K562 (cell line): ENCODE measurements around the gene PRR11. TPM values are rescaled to one million over a fixed set of nuclear protein-coding genes. Genes with fewer than 3 reads are reported as not detected.

Source experiments
- HNRNPUL1 ChIP-seq: fragments of 200-400 bp; formaldehyde crosslinking; IDR thresholded peaks from 2 replicates; pipeline ENCODE4 v1.6.1; 2017; ENCODE audit warnings: low read length
- RB1 ChIP-seq: fragments of 450-650 bp; IDR thresholded peaks from 2 replicates; pipeline ENCODE4 v1.6.1; 2017; ENCODE audit warnings: low read depth, mild to moderate bottlenecking
- RBFOX2 ChIP-seq: fragments of 200-400 bp; formaldehyde crosslinking; IDR thresholded peaks from 2 replicates; pipeline ENCODE4 v1.6.1; 2017; ENCODE audit warnings: low read depth, mild to moderate bottlenecking, low read length, moderate library complexity
- THRAP3 ChIP-seq: fragments of 450-650 bp; IDR thresholded peaks from 2 replicates; pipeline ENCODE4 v1.6.1; 2016; ENCODE audit warnings: mild to moderate bottlenecking, inconsistent platforms, borderline replicate concordance
- ZNF133 ChIP-seq: fragments of 250-450 bp; sonication (Bioruptor Pico); IDR thresholded peaks from 2 replicates; pipeline ENCODE4 v1.4.0; 2020; ENCODE audit warnings: mild to moderate bottlenecking
- ZNF175 ChIP-seq: fragments of 200-800 bp; sonication (Bioruptor generic); IDR thresholded peaks from 2 replicates; pipeline ENCODE4 v1.6.1; 2016; ENCODE audit warnings: low read depth, mild to moderate bottlenecking, missing genetic modification characterization, missing compliant biosample characterization
- ZNF384 ChIP-seq: IDR thresholded peaks from 2 replicates; pipeline ENCODE4 v1.6.1; 2012; ENCODE audit warnings: low read depth, low read length, improper control_type of control experiment
- polyA plus RNA-seq, 8 experiments: library from polyadenylated mRNA; depleted of rRNA in 4 of 8; stranded (reverse) in 5 of 8; unstranded in 3 of 8; fragments of >200 nt; fragmentation: Nextera tagmentation in 2 of 8; fragmentation: Illumina TruSeq in 1 of 8; extraction: Ambion mirVana in 2 of 8; extraction: Trizol in 1 of 8; gene quantifications; 2 replicates each; pipeline versions ENCODE4 v1.2.1 to v1.2.3, GENCODE V29; 2011 to 2014; ENCODE audit warnings: inconsistent platforms in 1 of 8, missing spikeins in 1 of 8
- total RNA-seq, 7 experiments: library from RNA; depleted of rRNA in 6 of 7; stranded (reverse); fragments of >200 nt in 6 of 7; fragmentation: Illumina TruSeq in 2 of 7; extraction: Trizol in 2 of 7; gene quantifications; 2 replicates each; pipeline versions ENCODE4 v1.2.1 to v1.2.3, GENCODE V29; 2011 to 2021; ENCODE audit warnings: low replicate concordance in 1 of 7
- TF ChIP-seq, protein P1 (sequence below): sonication (generic); formaldehyde crosslinking; IDR thresholded peaks from 2 replicates; pipeline ENCODE4 v1.8.1; 2023; ENCODE audit warnings: mild to moderate bottlenecking, missing genetic modification reagents
- TF ChIP-seq, protein P2 (sequence below): fragments of 250-450 bp; sonication (Bioruptor Pico); IDR thresholded peaks from 2 replicates; pipeline ENCODE4 v1.8.0; 2021; ENCODE audit warnings: moderate library complexity, mild to moderate bottlenecking, inconsistent platforms

The PRR11 gene
- total and polyA plus RNA-seq, 9 of the 15 experiments (the other 6 are each of a cell fraction or from before 2014, with no cell fraction given): 13.3 to 75.2 (median 46.4) TPM

DNA sequence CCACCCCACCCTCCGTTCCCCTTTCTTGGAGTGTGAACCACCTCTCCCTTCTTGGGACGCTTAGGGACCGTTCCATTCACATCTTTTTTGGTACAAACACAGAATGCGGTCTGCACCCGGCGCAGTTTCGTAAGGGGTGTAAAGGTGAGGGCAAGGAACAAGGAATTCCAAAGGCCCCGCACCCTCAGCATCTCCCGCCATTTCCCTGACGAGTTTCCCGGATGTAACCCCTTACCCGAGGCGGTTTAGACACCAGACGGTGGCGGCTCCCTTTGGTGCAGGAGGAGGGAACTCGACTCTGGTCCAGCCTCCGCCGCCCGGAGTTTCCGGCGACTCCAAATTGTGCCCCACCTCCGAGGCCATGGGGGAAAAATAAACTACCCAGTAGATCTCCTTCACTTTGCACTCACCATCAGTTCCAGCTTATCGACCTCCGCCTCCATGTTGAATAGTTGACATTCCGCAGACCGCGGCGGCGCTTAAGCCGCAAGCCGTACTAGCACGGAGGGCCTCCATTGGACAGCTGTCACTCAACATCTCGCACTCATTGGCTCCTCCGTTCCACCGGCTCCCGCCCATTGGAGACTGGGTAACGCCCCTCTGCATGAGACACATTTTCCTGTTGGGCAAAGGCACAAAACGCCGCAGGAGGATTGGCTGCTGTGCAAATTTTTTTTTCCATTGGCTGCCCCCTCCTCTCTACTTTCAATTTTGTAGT lies 666 bp upstream of the PRR11 start, which contains the start of gene SKA2 (continued):
- TF ChIP-seq, protein P1, sequence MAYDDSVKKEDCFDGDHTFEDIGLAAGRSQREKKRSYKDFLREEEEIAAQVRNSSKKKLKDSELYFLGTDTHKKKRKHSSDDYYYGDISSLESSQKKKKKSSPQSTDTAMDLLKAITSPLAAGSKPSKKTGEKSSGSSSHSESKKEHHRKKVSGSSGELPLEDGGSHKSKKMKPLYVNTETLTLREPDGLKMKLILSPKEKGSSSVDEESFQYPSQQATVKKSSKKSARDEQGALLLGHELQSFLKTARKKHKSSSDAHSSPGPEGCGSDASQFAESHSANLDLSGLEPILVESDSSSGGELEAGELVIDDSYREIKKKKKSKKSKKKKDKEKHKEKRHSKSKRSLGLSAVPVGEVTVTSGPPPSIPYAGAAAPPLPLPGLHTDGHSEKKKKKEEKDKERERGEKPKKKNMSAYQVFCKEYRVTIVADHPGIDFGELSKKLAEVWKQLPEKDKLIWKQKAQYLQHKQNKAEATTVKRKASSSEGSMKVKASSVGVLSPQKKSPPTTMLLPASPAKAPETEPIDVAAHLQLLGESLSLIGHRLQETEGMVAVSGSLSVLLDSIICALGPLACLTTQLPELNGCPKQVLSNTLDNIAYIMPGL (CRISPR knock-in tag): peak; percentile 70; the same call in 1 of the 2 replicates
- TF ChIP-seq HNRNPUL1: no peak
- TF ChIP-seq ZNF384: peak; percentile 91
- TF ChIP-seq RB1: peak; percentile 86
- TF ChIP-seq RBFOX2: peak; percentile 90
- no peak for TF ChIP-seq ZNF133 (CRISPR knock-in tag)
- TF ChIP-seq, protein P2, sequence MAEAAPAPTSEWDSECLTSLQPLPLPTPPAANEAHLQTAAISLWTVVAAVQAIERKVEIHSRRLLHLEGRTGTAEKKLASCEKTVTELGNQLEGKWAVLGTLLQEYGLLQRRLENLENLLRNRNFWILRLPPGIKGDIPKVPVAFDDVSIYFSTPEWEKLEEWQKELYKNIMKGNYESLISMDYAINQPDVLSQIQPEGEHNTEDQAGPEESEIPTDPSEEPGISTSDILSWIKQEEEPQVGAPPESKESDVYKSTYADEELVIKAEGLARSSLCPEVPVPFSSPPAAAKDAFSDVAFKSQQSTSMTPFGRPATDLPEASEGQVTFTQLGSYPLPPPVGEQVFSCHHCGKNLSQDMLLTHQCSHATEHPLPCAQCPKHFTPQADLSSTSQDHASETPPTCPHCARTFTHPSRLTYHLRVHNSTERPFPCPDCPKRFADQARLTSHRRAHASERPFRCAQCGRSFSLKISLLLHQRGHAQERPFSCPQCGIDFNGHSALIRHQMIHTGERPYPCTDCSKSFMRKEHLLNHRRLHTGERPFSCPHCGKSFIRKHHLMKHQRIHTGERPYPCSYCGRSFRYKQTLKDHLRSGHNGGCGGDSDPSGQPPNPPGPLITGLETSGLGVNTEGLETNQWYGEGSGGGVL (CRISPR knock-in tag): no peak
- peak; percentile 91 for TF ChIP-seq ZNF175 (CRISPR knock-in tag)
- no peak for TF ChIP-seq THRAP3
